ENCODE data around the gene VSIG10L2.

VSIG10L2 gene

DNA sequence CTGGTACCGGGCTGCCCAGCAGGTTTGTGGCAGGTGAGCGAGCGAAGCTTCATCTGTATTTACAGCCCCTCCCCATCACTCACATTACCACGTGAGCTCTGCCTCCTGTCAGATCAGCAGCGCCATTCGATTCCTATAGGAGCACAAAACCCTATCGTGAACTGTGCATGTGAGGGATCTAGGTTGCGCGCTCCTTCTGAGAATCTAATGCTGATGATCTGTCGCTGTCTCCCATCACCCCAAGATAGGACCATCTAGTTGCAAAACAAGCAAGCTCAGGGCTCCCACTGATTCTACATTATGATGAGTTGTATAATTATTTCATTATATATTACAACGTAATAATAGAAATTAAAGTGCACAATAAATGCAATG, 15.8 kb upstream of the VSIG10L2 start:
- DNase-seq = no peak

DNA sequence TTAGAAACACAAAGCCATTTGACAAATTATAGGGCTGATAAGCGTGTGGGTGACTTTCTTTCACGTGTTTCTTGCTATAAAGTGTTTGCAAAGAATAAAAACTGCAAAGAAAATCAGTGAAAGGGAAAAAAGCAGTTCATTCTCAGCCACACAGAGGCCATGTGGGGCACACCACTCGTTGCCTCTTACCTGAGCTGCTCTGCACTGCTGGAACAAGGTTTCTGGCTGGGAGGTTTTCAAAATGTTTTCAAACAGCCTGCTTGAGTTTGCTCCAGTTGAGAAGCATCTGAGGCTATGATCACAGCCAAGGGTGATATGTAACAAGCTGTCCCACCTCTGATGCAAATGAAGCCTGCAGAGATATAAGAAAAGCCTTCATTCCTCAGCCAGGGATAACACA, 14.7 kb upstream of the VSIG10L2 start:
- no peak for DNase-seq

DNA sequence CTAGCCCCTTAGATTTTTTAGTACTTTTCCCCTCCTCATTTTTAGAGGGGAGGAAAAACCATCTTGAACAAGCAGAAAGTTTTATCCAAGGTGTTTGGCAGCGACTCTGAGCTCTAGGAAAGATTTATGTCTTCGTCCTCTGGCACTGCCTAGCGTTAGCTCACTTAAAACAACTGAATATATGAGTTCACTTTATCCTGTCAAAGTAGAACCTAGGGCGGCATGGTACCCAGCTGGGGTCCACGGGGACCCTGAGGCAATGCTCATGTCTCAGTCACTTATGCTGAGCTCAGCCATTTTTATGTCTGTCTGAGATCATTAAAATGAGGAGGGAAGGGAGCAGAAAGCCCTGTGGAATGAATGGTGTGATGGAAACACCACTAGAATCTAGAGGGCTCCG, 14.2 kb upstream of the VSIG10L2 start:
- no peak for DNase-seq

- no peak for DNase-seq
These were observed 13.5 kb upstream of the VSIG10L2 start for GRCh38 chr11:125932301-125932700.

DNA sequence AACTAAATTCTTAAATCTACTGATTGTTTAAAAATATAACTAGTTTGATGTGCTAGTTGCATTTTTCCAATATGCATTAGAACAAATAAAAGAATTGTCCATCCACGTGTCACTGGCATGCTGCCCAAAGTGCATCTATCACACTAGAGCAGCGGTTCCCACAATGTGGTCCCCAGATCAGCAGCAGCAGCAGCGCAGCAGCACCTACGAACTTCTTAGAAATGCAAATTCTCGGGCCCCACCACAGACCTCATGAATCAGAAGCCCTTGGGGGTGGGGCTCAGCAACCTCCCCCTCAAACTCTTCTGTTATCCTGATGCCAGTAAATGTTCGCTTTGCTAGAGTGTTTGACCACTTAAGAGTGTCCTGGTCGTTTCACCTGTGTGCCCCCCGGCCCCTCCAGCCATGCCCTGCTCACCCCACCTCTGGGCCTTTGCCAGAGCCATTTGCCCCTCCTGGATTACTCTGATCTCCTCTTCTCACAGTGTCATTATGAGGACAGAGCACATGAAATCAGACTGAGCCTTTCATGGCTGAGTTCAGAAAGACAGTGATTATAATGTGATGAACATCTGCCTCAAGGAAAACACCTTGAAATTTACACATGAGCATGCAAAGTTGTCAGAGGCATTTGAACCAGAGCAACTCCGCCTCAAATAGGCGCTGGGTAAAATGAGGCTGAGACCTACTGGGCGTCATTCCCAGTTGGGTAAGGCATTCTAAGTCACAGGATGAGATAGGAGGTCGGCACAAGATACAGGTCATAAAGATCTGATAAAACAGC, 12.6 kb upstream of the VSIG10L2 start:
- no peak for DNase-seq

- DNase-seq = no peak
These were observed 11.4 kb upstream of the VSIG10L2 start for GRCh38 chr11:125934473-125934872.

- DNase-seq = no peak
These were observed 10.8 kb upstream of the VSIG10L2 start for GRCh38 chr11:125935056-125935455.

GRCh38 chr11:125935618-125936199, 10.1 kb upstream of the VSIG10L2 start:
- DNase-seq = no peak

DNA sequence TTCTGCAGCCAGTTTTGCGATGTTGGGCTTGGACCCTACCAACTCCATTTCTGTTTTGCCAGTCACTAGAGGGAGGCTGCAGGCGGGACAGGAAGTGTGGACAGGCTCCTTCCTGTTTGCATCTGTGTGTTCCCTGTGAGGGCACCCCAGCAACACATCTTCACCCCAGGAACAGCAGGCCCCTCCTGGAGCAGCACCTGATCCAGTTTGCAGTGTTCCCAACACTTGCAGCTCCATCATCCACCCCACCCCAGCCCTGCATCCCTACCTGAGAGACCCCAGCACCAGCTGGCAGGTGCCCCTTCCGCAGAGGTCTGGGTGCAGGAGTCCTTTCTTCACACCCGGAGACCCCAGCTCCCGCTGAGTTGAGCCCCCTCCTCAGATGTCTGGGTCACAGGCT, 7.4 kb upstream of the VSIG10L2 start:
- no peak for DNase-seq

GRCh38 chr11:125939081-125939521, 6.7 kb upstream of the VSIG10L2 start:
- DNase-seq = no peak

DNA sequence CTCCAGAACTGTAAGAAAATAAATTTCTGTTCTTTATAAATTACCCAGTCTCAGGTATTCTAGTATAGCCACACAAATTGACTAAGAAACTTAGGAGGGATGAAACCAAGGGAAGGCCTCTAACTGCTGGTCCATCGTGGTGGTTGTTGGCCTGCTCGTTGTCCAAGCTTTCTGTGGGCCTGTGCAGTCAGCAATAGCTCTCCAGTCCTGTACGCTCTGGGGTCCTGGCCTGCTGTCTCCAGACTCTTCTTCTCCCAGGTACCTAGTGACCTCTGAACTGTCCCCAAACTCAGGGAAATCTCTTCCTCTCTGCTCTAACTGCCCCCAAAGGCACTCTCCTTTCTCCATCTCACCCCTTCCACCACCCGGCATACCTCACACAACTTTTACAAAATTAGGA, 5.7 kb upstream of the VSIG10L2 start:
- no peak for DNase-seq

DNA sequence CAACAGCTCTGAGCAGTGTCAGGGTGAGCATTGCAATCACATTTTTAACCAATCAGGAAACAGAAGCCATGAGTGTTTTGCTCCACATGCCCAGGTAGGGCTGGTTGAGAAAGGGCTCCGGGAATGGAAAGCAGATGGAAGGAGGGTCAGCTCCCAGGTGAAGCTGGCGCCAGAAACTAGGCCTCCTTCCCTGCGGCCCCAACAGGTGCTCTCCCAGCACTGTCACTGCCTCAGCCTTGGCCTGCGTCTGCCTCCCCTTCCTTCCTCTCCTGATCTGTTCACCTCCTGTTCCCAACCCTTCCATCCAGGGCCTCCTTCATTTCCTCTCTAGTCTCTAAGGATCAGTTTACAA, 4.6 kb upstream of the VSIG10L2 start:
- peak; percentile 22 to 53 for DNase-seq

- DNase-seq = peak in 1 of 2 experiments; percentile 64
These were observed 3.9 kb upstream of the VSIG10L2 start for GRCh38 chr11:125941619-125942611.

- no peak for DNase-seq
These were observed 2.9 kb upstream of the VSIG10L2 start for GRCh38 chr11:125942771-125943428.

DNA sequence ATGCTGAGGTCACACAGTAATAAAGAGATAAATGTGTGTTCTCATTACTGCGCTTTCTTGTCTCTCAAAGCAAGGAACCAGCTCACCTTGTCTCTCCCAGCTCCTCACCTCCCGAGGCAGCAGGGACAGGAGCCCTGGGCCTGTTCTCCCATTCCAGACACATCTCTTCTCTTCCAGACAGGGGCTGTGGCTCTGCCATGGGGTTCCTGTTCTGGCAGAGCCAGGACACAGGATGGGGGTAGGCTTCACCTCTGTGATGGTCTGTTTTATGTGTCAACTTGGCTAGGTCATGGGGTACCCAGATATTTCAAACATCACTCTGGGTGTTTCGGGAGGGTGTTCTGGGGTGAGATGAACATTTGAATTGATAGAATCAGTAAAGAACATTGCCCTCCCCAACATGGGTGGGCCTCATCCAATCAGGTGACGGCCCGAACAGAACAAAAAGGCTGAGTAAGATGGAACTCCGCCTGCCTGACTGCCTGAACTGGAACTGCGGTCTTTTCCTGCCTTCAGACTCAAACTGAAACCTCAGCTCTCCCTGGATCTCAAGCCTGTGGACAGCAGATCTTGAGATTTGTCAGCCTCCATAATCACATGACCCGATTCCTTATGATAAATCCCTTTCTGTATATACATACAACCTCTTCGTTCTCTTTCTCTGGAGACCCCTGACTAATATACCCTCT, 2.0 kb upstream of the VSIG10L2 start:
- DNase-seq = no peak

- DNase-seq = no peak
These were observed 1.4 kb upstream of the VSIG10L2 start for GRCh38 chr11:125944350-125945010.

- DNase-seq = no peak
These were observed 640 bp upstream of the VSIG10L2 start for GRCh38 chr11:125945011-125945796.

GRCh38 chr11:125946712-125947418, 1.0 kb downstream of the VSIG10L2 start:
- DNase-seq = no peak

GRCh38 chr11:125947419-125948277, 1.8 kb downstream of the VSIG10L2 start:
- no peak for DNase-seq
